HG02623 (cell line): ENCODE data around the gene CCDC8.
"Not testable (repeated sequence)": the region's sequence is repeated elsewhere in the genome, so short reads cannot be mapped to it uniquely, and the experiment has no call there.

Source experiments
- ATAC-seq: cut with Tn5 transposase; IDR thresholded peaks from one replicate; pipeline ENCODE4 v1.9.1; 2021; ENCODE audit warnings: moderate library complexity; ENCODE audit not compliant: unreplicated experiment

Gene CCDC8, protein sequence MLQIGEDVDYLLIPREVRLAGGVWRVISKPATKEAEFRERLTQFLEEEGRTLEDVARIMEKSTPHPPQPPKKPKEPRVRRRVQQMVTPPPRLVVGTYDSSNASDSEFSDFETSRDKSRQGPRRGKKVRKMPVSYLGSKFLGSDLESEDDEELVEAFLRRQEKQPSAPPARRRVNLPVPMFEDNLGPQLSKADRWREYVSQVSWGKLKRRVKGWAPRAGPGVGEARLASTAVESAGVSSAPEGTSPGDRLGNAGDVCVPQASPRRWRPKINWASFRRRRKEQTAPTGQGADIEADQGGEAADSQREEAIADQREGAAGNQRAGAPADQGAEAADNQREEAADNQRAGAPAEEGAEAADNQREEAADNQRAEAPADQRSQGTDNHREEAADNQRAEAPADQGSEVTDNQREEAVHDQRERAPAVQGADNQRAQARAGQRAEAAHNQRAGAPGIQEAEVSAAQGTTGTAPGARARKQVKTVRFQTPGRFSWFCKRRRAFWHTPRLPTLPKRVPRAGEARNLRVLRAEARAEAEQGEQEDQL

DNA sequence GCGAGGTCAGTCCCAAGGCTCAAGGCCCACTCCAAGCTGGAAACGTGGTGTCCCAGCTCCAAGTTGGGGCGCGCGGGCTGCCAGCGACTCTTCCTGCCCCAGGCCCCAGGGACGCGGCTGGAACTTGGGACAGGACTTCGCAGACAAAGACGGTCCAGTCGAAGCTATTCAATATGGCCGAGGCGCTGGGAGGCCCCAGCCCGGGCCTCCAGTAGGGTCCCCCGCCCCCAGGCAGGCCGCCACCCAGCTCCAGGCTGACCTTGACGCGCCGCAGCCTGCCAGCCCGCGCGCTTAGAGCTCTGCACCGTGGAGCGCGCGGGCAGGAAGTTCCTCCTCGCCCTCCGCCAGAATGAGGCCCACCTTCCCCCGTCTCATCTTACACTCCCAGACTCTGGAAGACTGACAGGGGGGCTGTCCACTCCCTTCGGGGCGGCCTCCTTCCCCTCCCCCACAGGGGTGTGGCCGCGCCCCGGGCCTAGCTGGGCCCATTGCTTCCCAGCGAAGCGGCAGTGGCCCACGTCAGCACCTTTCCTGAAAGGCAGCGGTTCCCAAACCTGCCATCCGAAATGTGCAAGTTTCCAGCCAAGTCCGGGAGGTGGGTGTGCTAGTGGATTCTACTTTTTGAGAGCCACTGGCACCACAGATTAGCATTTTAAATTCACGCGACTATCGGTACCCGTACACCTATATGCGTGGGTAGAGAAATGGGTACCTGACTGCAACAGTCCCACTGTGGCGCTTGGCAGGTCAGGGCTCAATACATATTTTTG, at the start of gene CCDC8:
Gene CCDC8, minus strand, starts transcription at position 303 of the 770 bp plus-strand sequence. CDS start 754 bp downstream, outside the sequence.
- no peak for ATAC-seq

DNA sequence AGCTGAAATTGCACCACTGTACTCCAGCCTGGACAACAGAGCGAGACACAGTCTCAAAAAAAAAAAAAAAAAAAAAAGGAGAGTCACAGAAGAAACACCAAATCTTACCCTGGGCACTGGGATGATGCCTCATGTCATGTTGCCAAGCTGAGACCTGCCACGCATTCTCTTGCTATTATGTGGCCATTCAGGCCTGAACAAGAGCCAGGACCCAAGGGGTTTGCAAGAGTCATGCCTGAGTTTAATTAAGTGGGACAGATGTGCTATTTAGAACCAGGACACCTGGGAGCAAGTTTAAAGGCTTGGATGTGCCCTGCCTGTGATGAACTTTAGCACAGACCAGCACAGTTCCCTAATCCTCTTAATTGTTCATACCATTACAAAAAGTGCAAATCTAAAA, 48.2 kb upstream of the CCDC8 start:
- ATAC-seq: no peak

DNA sequence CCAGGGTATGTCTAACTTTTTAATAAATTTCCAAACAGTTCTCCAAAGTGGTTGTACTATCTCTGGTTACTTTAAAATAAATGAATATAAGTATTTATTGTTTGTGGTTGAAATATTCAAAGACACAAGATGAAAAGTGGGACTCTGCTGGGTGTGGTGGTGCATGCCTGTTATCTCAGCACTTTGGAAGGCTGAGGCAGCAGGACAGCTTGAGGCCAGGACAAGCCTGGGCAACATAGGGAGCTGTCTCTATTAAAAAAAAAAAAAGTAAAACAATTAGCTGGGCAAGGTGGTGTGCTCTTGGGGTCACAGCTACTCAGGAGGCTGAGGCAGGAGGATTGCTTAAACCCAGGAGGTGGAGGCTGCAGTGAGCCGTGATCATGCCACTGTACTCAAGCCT, 47.6 kb upstream of the CCDC8 start:
- no peak for ATAC-seq

DNA sequence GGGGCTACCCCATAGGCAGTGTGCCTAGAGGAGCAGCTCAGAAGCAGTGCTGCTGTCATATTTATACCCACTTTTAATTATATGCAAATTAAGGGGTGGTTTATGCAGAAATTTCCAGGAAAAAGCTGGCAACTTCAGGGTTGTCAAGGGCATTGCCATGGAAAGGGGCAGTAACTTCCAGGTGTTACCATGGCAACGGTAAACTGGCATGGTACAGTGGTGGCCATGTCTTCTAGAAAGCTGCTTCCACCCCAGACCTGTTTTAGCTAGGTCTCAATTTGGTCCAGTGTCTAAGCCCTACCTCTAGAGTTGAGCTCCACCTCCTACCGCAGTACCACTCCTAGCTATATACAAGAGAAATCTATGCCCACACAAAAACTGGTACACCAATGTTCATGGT, 46.7 kb upstream of the CCDC8 start:
- no peak for ATAC-seq

DNA sequence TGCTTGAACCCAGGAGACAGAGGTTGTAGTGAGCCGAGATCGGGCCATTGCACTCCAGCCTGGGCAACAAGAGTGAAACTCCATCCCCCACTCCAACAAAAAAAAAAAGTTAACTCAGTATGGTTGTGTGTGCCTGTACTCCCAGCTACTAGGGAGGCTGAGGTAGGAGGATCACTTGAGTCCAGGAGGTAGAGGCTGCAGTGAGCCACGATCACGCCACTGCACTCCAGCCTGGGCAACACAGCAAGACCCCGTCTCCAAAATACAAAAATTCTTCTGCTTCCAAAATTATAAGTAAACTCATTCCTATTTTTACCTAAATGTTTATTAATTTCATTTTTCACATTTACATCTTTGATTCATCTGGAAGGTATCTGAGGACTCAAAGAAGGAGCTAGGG, 43.6 kb upstream of the CCDC8 start:
- no peak for ATAC-seq

DNA sequence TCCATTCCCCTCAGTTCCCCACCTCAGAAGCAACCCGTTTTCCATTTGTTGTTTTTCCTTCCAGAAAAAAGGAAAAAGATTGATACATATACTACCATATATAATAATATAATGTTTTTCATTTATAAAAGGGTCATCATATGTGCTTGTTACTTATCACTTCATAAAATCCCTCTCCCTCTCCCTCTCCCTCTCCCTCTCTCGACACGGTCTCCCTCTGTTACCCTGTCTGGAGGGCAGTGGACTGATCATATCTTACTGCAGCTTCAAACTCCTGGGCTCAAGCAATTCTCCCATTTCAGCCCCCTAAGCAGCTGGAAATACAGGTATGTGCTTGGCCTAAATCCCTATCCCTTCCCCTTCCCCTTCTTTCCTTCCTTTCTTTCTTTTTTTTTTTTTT, 40.9 kb upstream of the CCDC8 start:
- ATAC-seq: no peak

DNA sequence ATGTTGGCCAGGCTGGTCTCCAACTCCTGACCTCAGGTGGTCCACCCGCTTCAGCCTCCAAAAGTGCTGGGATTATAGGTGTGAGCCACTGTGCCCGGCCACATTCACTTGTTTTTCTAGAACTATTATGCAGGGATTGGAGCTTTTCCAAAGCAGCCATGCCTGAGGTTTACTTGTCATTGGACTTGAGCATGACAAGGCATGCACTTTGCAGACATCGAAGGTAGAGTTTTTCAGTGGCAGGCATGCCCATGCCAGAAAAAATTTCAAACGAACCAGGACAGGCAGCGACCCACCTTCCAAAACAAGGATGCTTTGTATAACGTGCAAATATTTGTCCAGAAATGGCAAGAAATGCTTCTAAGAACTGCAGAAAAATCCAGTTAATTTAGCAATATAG, 40.3 kb upstream of the CCDC8 start:
- ATAC-seq: no peak

DNA sequence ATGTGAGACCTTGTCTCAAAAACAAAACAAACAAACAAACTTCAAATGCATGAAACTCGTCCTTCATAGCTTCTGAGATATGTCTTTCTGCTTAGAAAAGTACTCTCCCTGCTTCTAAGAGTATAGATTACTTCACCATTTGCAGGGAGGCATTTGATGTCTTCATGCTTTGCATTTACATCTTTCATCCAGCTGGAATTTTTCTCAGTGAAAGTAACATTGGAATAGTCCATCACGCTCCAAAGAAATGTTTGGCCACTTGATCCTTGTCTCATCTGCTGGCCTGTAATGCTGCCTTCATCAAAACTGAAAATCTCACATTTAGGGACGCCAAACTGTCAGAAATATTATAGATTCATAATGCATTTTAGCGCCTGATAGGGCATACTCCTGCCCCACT, 38.8 kb upstream of the CCDC8 start:
- no peak for ATAC-seq

DNA sequence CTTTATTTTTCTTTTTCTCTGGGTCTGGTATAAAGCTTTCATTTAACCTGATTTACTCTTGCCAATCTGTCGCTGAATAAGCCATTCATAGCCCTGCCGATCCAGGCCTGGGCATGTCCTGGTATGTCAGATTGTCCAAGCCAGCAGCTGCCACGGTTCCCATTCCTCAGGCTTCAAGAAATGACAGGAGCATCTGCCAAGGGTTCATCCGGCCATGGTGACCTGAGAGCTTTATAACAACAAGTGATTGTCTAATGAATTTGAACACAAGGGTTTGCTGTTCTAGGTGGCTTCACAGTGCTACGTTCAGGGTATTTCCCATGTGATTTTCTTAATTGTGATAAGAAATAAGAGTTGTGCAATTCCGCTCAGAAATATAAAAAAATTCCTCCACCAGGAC, 38.0 kb upstream of the CCDC8 start:
- no peak for ATAC-seq

DNA sequence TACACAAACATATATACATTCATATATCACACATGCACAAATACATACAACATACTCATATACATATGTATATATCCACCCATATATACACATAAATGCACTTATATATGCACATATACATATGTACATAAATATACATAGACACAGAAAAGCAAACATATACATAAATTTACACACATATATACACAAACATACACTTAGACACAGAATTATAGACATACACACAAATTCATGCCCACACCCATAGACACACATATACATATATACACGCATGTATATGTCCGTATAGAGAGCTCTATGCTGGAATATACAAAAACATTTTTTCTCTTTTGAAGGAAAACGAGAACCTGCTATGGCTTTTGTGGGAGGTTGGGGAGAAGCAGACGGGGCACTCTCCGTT, 37.4 kb upstream of the CCDC8 start:
- no peak for ATAC-seq

DNA sequence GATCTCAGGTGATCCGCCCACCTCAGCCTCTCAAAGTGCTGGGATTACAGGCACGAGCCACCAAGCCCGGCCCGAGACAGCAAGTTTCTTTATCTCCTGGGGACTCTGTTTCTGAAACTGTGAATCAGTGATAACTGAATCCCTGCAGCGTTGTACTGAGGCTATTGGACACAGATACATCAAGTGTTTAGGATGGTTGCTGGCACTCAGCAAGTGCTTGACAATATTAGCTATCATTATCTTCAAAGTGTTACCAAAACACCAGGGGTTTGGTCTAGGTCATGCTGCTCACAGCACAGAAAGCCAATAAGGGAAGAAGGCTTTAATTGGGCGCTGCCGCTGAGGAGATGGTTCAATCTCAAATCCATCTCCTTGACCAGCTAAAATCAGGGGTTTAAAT, 35.9 kb upstream of the CCDC8 start:
- no peak for ATAC-seq

DNA sequence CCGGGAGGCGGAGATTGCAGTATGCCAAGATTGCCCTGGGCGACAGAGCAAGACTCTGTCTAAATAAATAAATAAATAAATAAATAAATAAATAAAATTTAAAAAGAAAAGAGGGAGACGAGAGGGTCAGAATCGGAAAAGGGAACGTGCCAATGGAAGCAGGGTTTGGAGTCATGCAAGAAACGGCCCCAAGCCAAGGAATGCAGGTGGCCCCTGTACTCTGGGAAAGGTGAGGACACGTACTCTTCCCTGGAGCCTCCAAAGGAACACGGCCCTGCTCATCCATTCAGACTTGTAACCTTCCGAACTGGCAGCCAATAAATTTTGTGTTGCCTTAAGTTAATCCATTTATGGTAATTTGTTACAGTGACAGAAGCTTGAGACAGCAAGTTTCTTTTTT, 35.2 kb upstream of the CCDC8 start:
- ATAC-seq: no peak

DNA sequence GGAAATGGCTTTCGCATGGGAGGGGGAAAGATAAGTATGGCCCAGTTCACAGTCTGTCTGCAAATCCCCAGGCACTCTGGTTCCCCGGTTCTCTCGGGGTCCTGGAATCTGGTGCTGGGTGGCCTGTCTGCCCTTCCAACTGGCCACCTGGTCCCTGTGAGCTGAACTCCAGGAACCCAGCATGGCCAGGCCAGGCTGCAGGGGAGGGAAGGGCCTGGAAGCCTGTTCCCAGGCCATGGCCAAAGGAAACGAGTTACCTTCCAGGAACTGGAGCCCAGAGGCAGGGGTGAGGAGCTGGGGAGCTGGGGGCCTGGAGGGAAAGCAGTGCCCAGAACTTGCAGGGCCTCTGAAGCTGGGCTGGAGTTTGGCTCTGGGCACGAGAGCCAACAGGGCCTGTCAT, 34.5 kb upstream of the CCDC8 start:
- no peak for ATAC-seq

DNA sequence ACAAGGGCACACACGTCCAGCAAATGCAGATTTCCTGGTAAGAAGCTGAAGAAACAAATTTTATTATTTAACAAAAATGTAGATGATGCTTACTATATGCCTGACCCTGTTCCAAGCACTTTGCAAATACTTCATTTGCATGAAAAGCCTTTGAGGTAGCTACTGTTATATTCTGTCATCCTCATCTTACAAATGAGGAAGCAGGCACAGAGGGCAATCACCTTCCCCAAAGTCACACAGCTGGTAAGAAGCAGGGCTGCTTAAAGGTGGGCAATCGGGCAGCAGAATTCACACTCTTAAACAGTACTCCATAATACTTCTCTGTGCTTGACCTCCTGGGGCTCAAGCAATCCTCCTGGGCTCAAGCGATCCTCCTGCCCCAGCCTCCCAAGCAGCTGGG, 33.6 kb upstream of the CCDC8 start:
- no peak for ATAC-seq

DNA sequence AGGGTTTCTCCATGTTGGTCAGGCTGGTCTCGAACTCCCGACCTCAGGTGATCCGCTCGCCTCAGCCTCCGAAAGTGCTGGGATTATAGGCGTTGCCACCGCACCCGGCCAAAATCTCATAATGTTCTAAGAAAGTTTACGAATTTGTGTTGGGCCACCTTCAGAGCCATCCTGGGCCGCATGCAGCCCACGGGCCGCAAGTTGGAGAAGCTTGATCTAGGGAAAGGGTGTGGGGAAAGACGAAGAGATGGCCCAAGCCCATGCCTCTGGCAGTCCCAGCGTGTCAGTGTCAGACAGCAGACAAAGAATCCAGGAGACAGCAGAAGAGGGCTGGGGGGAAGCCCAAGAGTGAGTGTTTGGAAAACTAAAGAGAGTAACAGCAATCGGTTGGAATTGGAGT, 32.7 kb upstream of the CCDC8 start:
- ATAC-seq: no peak

DNA sequence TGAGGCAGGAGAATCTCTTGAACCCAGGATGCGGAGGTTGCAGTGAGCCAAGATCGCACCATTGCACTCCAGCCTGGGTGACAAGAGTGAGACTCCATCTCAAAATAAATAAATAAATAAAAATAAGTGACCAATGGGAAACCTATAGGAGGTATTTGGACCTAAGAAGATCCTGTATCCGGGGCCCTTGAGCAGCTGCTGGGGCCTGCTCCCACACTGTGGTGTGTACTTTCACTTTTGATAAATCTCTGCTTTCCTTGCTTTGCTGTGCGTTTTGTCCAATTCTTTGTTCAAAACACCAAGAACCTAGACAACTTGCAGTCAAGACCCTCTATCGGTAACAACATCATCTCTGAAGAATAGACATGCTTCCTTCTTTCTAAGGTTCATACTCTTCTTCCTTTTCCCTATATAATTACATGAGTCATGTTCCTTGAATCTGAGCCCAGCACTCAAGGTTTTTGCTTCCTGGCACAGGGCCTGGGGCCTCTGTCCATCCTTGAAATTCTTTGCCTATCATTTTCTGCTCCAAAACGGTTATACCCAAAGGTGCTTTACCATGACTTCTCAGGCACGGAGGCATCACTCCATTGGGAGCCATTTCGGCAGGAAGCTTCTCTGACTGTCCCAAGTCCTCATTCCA, 29.6 kb upstream of the CCDC8 start:
- no peak for ATAC-seq

DNA sequence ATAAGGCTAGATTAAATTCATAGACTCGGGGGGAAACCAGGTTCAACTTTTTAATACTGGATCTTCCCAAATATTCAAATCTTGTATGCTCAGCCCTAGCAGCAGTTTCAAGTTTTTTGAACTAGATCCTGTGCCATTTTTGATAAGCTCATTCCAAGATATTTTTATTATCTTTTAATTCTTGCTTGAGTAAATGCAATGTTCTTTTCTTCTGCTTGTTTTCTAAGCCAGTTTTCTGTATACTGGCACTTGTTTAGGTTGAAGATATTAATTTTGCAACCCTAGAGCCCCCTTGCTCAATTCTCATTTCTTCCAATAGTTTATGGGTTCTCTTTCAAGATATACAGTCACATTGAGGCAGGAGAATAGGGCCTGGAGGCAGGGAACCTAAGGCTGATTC, 28.5 kb upstream of the CCDC8 start:
- ATAC-seq: no peak

DNA sequence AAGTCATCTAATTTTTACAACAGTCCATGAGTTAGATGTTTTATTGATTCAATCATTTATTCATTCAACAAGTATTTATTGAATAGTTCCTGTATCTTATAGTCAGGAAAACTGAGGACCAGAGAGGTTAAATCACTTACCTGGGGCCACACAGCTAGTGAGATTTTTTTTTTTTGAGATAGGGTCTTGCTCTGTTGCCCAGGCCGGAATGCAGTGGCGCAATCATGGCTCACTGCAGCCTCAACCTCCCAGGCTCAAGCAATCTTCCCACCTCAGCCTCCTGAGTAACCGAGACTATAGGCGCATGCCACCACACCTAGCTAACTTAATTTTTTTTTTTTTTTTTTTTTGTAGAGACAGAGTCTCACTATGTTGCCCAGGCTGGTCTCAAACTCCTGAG, 22.3 kb upstream of the CCDC8 start:
- ATAC-seq: not testable (repeated sequence)

DNA sequence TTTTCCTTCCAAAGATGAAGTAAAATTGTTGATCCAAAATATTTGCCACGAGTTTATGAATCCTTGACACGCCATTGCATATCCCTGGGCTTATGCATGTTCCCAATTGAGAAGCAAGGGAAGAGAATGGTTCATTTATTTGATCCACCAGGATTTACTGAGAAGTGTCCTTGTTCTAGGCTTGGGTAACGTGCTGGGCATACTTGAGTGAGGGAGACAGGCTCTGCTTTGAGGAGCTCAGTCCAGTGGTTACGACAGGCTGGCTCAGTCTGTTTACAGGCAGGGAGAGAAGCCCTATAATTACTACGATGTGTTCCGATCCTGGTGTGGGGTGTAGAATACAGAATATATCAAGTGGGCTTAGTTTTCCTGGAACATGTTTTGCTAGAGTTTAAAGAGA, 21.6 kb upstream of the CCDC8 start:
- no peak for ATAC-seq

DNA sequence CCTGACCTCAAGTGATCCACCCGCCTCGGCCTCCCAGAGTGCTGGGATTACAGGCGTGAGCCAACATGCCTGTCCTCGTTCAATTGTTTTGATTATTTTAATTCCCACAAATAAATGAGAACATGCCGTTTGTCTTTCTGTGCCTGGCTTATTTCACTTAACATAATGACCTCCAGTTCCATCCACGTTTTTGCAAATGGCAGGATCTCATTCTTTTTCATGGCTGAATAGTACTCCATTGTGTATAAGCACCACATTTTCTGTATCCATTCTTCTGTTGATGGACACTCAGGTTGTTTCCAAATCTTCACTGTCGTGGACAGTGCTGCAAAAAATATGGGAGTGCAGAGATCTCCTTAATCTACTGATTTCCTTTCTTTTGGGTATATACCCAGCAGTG, 20.1 kb upstream of the CCDC8 start:
- not testable (repeated sequence) for ATAC-seq

DNA sequence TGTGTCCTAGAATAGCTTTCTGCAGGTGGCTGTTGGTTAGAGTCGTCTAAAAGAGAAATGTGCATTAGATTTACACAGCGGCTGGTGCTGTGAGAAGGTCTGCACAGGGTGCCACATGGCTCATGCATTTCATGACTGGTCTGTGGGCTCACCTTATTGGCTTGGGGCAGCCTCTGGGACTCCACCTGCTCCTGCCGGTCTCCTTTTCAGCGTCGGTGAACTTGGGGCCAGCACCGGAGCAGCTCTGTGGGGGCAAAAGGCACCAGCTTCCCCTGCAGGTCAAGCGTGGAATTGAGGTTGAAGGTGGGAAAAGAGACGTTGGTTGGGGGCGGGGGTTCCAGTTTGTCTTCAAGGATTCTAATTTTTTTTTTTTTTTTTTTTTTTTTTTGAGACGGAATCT, 18.5 kb upstream of the CCDC8 start:
- ATAC-seq: no peak

DNA sequence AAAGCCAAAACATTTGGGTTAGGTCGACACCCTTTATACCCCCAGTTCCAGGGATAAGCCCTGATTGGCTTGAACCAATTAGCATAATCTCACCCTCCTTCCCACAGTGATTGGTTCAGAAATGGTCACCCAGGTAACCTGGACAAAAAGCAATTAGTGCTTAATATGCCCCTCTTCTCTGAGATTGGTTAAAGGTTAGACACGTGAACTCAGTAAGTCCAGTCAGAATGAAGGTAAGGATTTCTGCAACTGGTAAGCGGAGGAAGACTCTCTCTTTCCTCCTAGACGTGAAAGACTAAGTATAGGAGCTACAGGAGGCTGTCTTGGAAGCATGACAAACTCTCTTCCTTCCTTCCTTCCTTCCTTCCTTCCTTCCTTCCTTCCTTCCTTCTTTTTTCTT, 16.6 kb upstream of the CCDC8 start:
- ATAC-seq: no peak
